NCI-H69 (cell line): ENCODE measurements around the gene GMEB2.
"Not testable (repeated sequence)": the region's sequence is repeated elsewhere in the genome, so short reads cannot be mapped to it uniquely, and the experiment has no call there.

ENCODE experiments used
- DNase-seq: peaks from one replicate; lab custom pipeline; 2025; lab: John Stamatoyannopoulos, UW

Gene GMEB2

GRCh38 chr20:63613863-63614594 is 12.9 kb downstream of the GMEB2 start:
- not testable (repeated sequence) for DNase-seq

GRCh38 chr20:63612276-63612931 is 14.5 kb downstream of the GMEB2 start:
- DNase-seq: no peak

- no peak for DNase-seq
These were observed 15.3 kb downstream of the GMEB2 start for GRCh38 chr20:63611646-63612045.

GRCh38 chr20:63610581-63611435 is 16.1 kb downstream of the GMEB2 start:
- no peak for DNase-seq

GRCh38 chr20:63606686-63607085 is 20.2 kb downstream of the GMEB2 start:
- no peak for DNase-seq

- DNase-seq: no peak
These were observed 24.6 kb downstream of the GMEB2 start for GRCh38 chr20:63602321-63602720.

- DNase-seq: not testable (repeated sequence)
These were observed 25.2 kb downstream of the GMEB2 start for GRCh38 chr20:63601679-63602078.

GRCh38 chr20:63599396-63600050 is 27.4 kb downstream of the GMEB2 start:
- no peak for DNase-seq

GRCh38 chr20:63598479-63599395 is 28.2 kb downstream of the GMEB2 start:
- DNase-seq: no peak

- no peak for DNase-seq
These were observed 29.0 kb downstream of the GMEB2 start for GRCh38 chr20:63597651-63598478.

- no peak for DNase-seq
These were observed 30.5 kb downstream of the GMEB2 start for GRCh38 chr20:63596423-63596822.

GRCh38 chr20:63595416-63596127 is 31.3 kb downstream of the GMEB2 start:
- DNase-seq: no peak

- no peak for DNase-seq
These were observed 32.8 kb downstream of the GMEB2 start for GRCh38 chr20:63594043-63594561.

- no peak for DNase-seq
These were observed 34.2 kb downstream of the GMEB2 start for GRCh38 chr20:63592661-63593060.

- no peak for DNase-seq
These were observed 35.0 kb downstream of the GMEB2 start for GRCh38 chr20:63591786-63592355.

- DNase-seq: no peak
These were observed 35.8 kb downstream of the GMEB2 start for GRCh38 chr20:63591147-63591533.

- DNase-seq: no peak
These were observed 36.4 kb downstream of the GMEB2 start for GRCh38 chr20:63590218-63591146.
